SK-N-SH (cell line): Measurements from ENCODE around the gene ASIC1.

Source experiments
- EZH2phosphoT487 ChIP-seq: fragments of 200-600 bp; sonication (generic); IDR thresholded peaks from 2 replicates; pipeline ENCODE4 v1.6.1; 2017; ENCODE audit warnings: low read depth, mixed run types, mild to moderate bottlenecking, antibody characterized with exemption, moderate library complexity, borderline replicate concordance
- FOXM1 ChIP-seq: IDR thresholded peaks from 2 replicates; pipeline ENCODE4 v1.4.0; 2012; ENCODE audit warnings: low read depth, mild to moderate bottlenecking
- GABPA ChIP-seq: IDR thresholded peaks from 2 replicates; pipeline ENCODE4 v1.4.0; 2012; ENCODE audit warnings: low read depth, mild to moderate bottlenecking
- JUND ChIP-seq: IDR thresholded peaks from 2 replicates; pipeline ENCODE4 v1.4.0; 2012
- NFIC ChIP-seq: IDR thresholded peaks from 2 replicates; pipeline ENCODE4 v1.4.0; 2012; ENCODE audit warnings: borderline replicate concordance
- RAD21 ChIP-seq: IDR thresholded peaks from 2 replicates; pipeline ENCODE4 v1.6.1; 2012; ENCODE audit warnings: mild to moderate bottlenecking, low read length
- RCOR1 ChIP-seq: fragments of 150-350 bp; IDR thresholded peaks from 2 replicates; pipeline ENCODE4 v1.6.1; 2017; ENCODE audit warnings: antibody characterized with exemption, low read length
- SIN3A ChIP-seq: IDR thresholded peaks from 2 replicates; pipeline ENCODE4 v1.6.1; 2012; ENCODE audit warnings: low read depth, mild to moderate bottlenecking, low read length, moderate library complexity, borderline replicate concordance
- TF ChIP-seq, protein P1 (sequence below): IDR thresholded peaks from 2 replicates; pipeline ENCODE4 v1.6.1; 2012; ENCODE audit warnings: mild to moderate bottlenecking, low read depth, low read length, moderate library complexity
- TF ChIP-seq, protein P2 (sequence below): fragments of 200-600 bp; sonication (generic); IDR thresholded peaks from 2 replicates; pipeline ENCODE4 v1.6.1; 2017; ENCODE audit warnings: antibody characterized with exemption, mild to moderate bottlenecking, moderate library complexity
- TF ChIP-seq, protein P3 (sequence below): IDR thresholded peaks from 2 replicates; pipeline ENCODE4 v1.4.0; 2012; ENCODE audit warnings: low read depth, borderline replicate concordance
- TF ChIP-seq, protein P4 (sequence below): fragments of 150-350 bp; IDR thresholded peaks from 2 replicates; pipeline ENCODE4 v1.6.1; 2016; ENCODE audit warnings: mild to moderate bottlenecking, low read depth, low read length

DNA sequence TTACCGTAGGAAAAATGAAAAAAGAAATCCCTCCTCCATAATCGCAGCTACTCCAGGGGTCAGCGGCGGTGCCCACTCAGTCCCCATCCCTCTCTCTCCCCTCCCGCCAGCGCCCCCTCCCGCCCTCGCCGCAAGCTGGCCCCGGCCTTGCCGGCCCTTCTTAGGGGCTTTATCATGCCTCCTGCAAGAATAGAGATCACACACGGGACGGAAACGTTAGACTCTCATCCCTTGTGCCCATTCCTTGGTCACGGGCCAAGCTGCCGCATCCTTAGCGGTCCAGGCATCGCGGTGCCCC, 53.9 kb downstream of the ASIC1 start:
- TF ChIP-seq, protein P1, sequence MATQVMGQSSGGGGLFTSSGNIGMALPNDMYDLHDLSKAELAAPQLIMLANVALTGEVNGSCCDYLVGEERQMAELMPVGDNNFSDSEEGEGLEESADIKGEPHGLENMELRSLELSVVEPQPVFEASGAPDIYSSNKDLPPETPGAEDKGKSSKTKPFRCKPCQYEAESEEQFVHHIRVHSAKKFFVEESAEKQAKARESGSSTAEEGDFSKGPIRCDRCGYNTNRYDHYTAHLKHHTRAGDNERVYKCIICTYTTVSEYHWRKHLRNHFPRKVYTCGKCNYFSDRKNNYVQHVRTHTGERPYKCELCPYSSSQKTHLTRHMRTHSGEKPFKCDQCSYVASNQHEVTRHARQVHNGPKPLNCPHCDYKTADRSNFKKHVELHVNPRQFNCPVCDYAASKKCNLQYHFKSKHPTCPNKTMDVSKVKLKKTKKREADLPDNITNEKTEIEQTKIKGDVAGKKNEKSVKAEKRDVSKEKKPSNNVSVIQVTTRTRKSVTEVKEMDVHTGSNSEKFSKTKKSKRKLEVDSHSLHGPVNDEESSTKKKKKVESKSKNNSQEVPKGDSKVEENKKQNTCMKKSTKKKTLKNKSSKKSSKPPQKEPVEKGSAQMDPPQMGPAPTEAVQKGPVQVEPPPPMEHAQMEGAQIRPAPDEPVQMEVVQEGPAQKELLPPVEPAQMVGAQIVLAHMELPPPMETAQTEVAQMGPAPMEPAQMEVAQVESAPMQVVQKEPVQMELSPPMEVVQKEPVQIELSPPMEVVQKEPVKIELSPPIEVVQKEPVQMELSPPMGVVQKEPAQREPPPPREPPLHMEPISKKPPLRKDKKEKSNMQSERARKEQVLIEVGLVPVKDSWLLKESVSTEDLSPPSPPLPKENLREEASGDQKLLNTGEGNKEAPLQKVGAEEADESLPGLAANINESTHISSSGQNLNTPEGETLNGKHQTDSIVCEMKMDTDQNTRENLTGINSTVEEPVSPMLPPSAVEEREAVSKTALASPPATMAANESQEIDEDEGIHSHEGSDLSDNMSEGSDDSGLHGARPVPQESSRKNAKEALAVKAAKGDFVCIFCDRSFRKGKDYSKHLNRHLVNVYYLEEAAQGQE: no peak
- TF ChIP-seq JUND (no peak), SIN3A (no peak), RCOR1 (no peak), EZH2phosphoT487 (no peak), GABPA (no peak), NFIC (no peak), RAD21 (no peak), FOXM1 (no peak)
- TF ChIP-seq, protein P2, sequence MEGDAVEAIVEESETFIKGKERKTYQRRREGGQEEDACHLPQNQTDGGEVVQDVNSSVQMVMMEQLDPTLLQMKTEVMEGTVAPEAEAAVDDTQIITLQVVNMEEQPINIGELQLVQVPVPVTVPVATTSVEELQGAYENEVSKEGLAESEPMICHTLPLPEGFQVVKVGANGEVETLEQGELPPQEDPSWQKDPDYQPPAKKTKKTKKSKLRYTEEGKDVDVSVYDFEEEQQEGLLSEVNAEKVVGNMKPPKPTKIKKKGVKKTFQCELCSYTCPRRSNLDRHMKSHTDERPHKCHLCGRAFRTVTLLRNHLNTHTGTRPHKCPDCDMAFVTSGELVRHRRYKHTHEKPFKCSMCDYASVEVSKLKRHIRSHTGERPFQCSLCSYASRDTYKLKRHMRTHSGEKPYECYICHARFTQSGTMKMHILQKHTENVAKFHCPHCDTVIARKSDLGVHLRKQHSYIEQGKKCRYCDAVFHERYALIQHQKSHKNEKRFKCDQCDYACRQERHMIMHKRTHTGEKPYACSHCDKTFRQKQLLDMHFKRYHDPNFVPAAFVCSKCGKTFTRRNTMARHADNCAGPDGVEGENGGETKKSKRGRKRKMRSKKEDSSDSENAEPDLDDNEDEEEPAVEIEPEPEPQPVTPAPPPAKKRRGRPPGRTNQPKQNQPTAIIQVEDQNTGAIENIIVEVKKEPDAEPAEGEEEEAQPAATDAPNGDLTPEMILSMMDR: no peak
- TF ChIP-seq, protein P3, sequence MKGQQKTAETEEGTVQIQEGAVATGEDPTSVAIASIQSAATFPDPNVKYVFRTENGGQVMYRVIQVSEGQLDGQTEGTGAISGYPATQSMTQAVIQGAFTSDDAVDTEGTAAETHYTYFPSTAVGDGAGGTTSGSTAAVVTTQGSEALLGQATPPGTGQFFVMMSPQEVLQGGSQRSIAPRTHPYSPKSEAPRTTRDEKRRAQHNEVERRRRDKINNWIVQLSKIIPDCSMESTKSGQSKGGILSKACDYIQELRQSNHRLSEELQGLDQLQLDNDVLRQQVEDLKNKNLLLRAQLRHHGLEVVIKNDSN: no peak
- TF ChIP-seq, protein P4, sequence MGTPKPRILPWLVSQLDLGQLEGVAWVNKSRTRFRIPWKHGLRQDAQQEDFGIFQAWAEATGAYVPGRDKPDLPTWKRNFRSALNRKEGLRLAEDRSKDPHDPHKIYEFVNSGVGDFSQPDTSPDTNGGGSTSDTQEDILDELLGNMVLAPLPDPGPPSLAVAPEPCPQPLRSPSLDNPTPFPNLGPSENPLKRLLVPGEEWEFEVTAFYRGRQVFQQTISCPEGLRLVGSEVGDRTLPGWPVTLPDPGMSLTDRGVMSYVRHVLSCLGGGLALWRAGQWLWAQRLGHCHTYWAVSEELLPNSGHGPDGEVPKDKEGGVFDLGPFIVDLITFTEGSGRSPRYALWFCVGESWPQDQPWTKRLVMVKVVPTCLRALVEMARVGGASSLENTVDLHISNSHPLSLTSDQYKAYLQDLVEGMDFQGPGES: no peak
